ENCODE results near the gene AK8. TPM values are rescaled to one million over a fixed set of nuclear protein-coding genes. Genes with fewer than 3 reads are reported as not detected.
A peak's percentile ranks its signal among the peaks of the same experiment; 100 is the strongest.

The AK8 gene
- total and polyA plus RNA-seq, 9 of the 15 experiments (the other 6 are each of a cell fraction or from before 2014, with no cell fraction given): 0.06 to 0.37 TPM; not detected in 7

DNA sequence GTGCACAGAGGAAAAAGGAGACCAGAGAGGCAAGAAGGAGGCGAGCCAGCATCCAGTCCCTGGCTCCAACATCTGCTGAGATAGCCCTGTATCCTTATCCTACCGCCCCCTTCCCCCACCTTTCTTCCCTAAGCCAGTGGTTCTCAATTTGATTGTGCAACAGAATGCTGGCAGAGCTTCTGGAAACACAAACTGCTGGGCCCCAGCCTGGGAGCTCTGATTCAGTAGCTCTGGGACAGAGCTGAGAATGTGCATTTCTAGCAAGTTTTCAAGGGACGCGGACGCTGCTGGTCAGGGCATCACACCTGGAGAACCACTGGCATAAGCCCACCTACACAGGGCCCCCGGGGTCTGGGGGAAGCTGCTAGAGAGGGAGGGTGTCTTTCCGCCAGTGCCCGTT is 21.1 kb downstream of the AK8 start:
- Histone ChIP-seq H3K4me3 (no peak overlapping the region), H3K4me1 (replicated peaks in 1 of 2; ENCODE audit: control insufficient read depth in 2 of 2, insufficient read depth in 2 of 2, low read length in 2 of 2) (peaks cover 0 to 8% of the 10 kb centered on the region in 2 experiments; a peak in 1 of 5 replicates), H3K27ac (ENCODE audit: extremely low read depth, low read depth, low read length) (no peak overlapping the region), H3K9ac (ENCODE audit: insufficient read depth in 1 of 2, low read depth in 2 of 2, low read length in 2 of 2) (no peak overlapping the region), H4K20me1 (replicated peaks; ENCODE audit: control insufficient read depth, insufficient read depth, low read length) (peaks cover 3% of the 10 kb centered on the region; the same call in 1 of the 2 replicates), H3K9me3 (replicated peaks; ENCODE audit: control insufficient read depth, insufficient read depth, low read depth, low read length) (no peaks in the 10 kb centered on the region), H2AFZ (ENCODE audit: low read depth, low read length) (no peak overlapping the region), H3K79me2 (ENCODE audit: control insufficient read depth, insufficient read depth, low read length) (no peaks in the 10 kb centered on the region), H3K27me3 (ENCODE audit: control insufficient read depth in 2 of 2, insufficient read depth in 2 of 2, low read length in 2 of 2) (peaks cover 49 to 73% of the 10 kb centered on the region in 2 experiments), H3K9me1 (ENCODE audit: control insufficient read depth, insufficient read depth, low read length) (no peaks in the 10 kb centered on the region), H3K4me2 (ENCODE audit: insufficient read depth, low read length) (no peak overlapping the region), H3K36me3 (ENCODE audit: control insufficient read depth, insufficient read depth, low read length) (no peaks in the 10 kb centered on the region)
- BruUV-seq (replicated peaks): no TSS peak
- 6% methylated on average over 8 of the region's 8 CpGs for WGBS (ENCODE audit: insufficient coverage, low coverage, missing lambda C conversion rate)
- no peak for FAIRE-seq
- TF ChIP-seq ZNF184 (CRISPR knock-in tag; IDR thresholded peaks at IDR 0.05): no peak
- TF ChIP-seq CEBPB (tag; IDR thresholded peaks at IDR 0.05): peak; percentile 43
- TF ChIP-seq CEBPG (CRISPR knock-in tag; IDR thresholded peaks at IDR 0.05): no peak
- peak in 1 of 2 experiments; percentile 45; a peak in 1 of 4 replicates for TF ChIP-seq CEBPG (tag; conservative IDR thresholded peaks at IDR 0.05 in 1 of 2, IDR thresholded peaks at IDR 0.05 in 1 of 2)
- DNase-seq (ENCODE audit: extremely low read depth in 1 of 4, low spot score in 3 of 4): no peak
- intact Hi-C loops (cut with micrococcal nuclease) (no loop called here), in situ Hi-C loops (cut with MboI) (no loop called here)
- ATAC-seq: no peak
- CTCF ChIA-PET (ENCODE audit: low intra/inter-chr PET ratio): no interaction called here
- POLR2A ChIA-PET: interaction anchor here (0.7 kb wide), 1 partner anchor 11 kb away, joined by 3 read pairs; no protein-coding TSS in a partner anchor

GRCh38 chr9:132855904-132856303 is 22.2 kb downstream of the AK8 start:
- no peak overlapping the region for H3K4me2 ChIP-seq (ENCODE audit: insufficient read depth, low read length)
- no peaks in the 10 kb centered on the region for H3K79me2 ChIP-seq (ENCODE audit: control insufficient read depth, insufficient read depth, low read length)
- H4K20me1 ChIP-seq (replicated peaks; ENCODE audit: control insufficient read depth, insufficient read depth, low read length): peaks cover 3% of the 10 kb centered on the region; the same call in 1 of the 2 replicates
- no TSS peak for BruUV-seq (replicated peaks)
- FAIRE-seq: no peak
- no peaks in the 10 kb centered on the region for H3K36me3 ChIP-seq (ENCODE audit: control insufficient read depth, insufficient read depth, low read length)
- no peak for ATAC-seq
- no peak overlapping the region for H3K4me3 ChIP-seq
- H3K27me3 ChIP-seq (ENCODE audit: control insufficient read depth in 2 of 2, insufficient read depth in 2 of 2, low read length in 2 of 2): peaks cover 55 to 72% of the 10 kb centered on the region in 2 experiments
- no peak for DNase-seq (ENCODE audit: extremely low read depth in 1 of 4, low spot score in 3 of 4)
- 4% methylated on average over 5 of the region's 5 CpGs for WGBS (ENCODE audit: insufficient coverage, low coverage, missing lambda C conversion rate)
- ChIA-PET CTCF (ENCODE audit: low intra/inter-chr PET ratio) (no interaction called here), POLR2A (interaction anchor here (0.6 kb wide), 1 partner anchor 290 kb away, joined by 3 read pairs; no protein-coding TSS in a partner anchor)
- H2AFZ ChIP-seq (ENCODE audit: low read depth, low read length): no peak overlapping the region
- H3K9me1 ChIP-seq (ENCODE audit: control insufficient read depth, insufficient read depth, low read length): no peaks in the 10 kb centered on the region
- H3K4me1 ChIP-seq (replicated peaks in 1 of 2; ENCODE audit: control insufficient read depth in 2 of 2, insufficient read depth in 2 of 2, low read length in 2 of 2): peaks cover 0 to 8% of the 10 kb centered on the region in 2 experiments; a peak in 1 of 5 replicates
- no peak overlapping the region for H3K9ac ChIP-seq (ENCODE audit: insufficient read depth in 1 of 2, low read depth in 2 of 2, low read length in 2 of 2)
- in situ Hi-C loops (cut with MboI) (no loop called here), intact Hi-C loops (cut with micrococcal nuclease) (no loop called here)
- no peaks in the 10 kb centered on the region for H3K9me3 ChIP-seq (replicated peaks; ENCODE audit: control insufficient read depth, insufficient read depth, low read depth, low read length)
- no peak overlapping the region for H3K27ac ChIP-seq (ENCODE audit: extremely low read depth, low read depth, low read length)
- TF ChIP-seq ZNF408 (CRISPR knock-in tag; IDR thresholded peaks at IDR 0.05; ENCODE audit: low read depth) (no peak), HIVEP1 (CRISPR knock-in tag; IDR thresholded peaks at IDR 0.05) (no peak), ZNF133 (CRISPR knock-in tag; IDR thresholded peaks at IDR 0.05) (no peak), PCBP1 (IDR thresholded peaks at IDR 0.05; ENCODE audit: low read depth, low read length, poor library complexity, severe bottlenecking) (no peak), RBM15 (IDR thresholded peaks at IDR 0.05; ENCODE audit: insufficient read depth, low read length) (no peak), PHF20 (IDR thresholded peaks at IDR 0.05; ENCODE audit: partially characterized antibody) (no peak)
- TF ChIP-seq, protein P1, sequence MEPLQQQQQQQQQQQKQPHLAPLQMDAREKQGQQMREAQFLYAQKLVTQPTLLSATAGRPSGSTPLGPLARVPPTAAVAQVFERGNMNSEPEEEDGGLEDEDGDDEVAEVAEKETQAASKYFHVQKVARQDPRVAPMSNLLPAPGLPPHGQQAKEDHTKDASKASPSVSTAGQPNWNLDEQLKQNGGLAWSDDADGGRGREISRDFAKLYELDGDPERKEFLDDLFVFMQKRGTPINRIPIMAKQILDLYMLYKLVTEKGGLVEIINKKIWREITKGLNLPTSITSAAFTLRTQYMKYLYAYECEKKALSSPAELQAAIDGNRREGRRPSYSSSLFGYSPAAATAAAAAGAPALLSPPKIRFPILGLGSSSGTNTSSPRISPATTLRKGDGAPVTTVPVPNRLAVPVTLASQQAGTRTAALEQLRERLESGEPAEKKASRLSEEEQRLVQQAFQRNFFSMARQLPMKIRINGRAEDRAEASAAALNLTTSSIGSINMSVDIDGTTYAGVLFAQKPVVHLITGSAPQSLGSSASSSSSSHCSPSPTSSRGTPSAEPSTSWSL (CRISPR knock-in tag; IDR thresholded peaks at IDR 0.05; ENCODE audit: borderline replicate concordance): no peak
- TF ChIP-seq, protein P2, sequence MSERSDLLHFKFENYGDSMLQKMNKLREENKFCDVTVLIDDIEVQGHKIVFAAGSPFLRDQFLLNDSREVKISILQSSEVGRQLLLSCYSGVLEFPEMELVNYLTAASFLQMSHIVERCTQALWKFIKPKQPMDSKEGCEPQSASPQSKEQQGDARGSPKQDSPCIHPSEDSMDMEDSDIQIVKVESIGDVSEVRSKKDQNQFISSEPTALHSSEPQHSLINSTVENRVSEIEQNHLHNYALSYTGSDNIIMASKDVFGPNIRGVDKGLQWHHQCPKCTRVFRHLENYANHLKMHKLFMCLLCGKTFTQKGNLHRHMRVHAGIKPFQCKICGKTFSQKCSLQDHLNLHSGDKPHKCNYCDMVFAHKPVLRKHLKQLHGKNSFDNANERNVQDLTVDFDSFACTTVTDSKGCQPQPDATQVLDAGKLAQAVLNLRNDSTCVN (CRISPR knock-in tag; IDR thresholded peaks at IDR 0.05): no peak

Measured in K562 (cell line).